Activated T-helper 17 cell treated with anti-CD3 and anti-CD28 coated beads, Interleukin-2, amount 50 U/mL, for 72 hours (primary cell): Measurements from ENCODE around the gene AMOT. TPM values are rescaled to one million over a fixed set of nuclear protein-coding genes. Genes with fewer than 3 reads are reported as not detected.

ENCODE experiments used
- ATAC-seq: fragments of 150-1000 bp; cut with Tn5 transposase; replicated peaks from 2 replicates; pipeline ENCODE4 v1.10.0; 2021; ENCODE audit warnings: mild to moderate bottlenecking, moderate library complexity
- H3K27ac Mint-ChIP-seq: one replicate; pipeline ENCODE4 v1.8.0; 2022; ENCODE audit warnings: mixed read lengths
- H3K27me3 Mint-ChIP-seq: one replicate; pipeline ENCODE4 v1.8.0; 2022; ENCODE audit warnings: mixed read lengths
- H3K36me3 Mint-ChIP-seq: one replicate; pipeline ENCODE4 v1.8.0; 2022; ENCODE audit warnings: low read depth, mild to moderate bottlenecking, mixed read lengths
- H3K4me1 Mint-ChIP-seq: one replicate; pipeline ENCODE4 v1.8.0; 2022; ENCODE audit warnings: mixed read lengths
- H3K4me3 Mint-ChIP-seq: one replicate; pipeline ENCODE4 v1.8.0; 2022; ENCODE audit warnings: mild to moderate bottlenecking, mixed read lengths
- H3K9me3 Mint-ChIP-seq: one replicate; pipeline ENCODE4 v1.8.0; 2022; ENCODE audit warnings: mixed read lengths
- total RNA-seq, 2 donors: library from RNA; stranded (reverse); gene quantifications; one replicate each; pipeline ENCODE4 v1.2.3, GENCODE V29; 2022

AMOT gene
- total RNA-seq, 2 donors from 2014 or later: 0.86 to 1.6 TPM

GRCh38 chrX:112827292-112827903 is 13.2 kb downstream of the AMOT start:
- no peaks in the 10 kb centered on the region for H3K27me3 Mint-ChIP-seq
- no peaks in the 10 kb centered on the region for H3K9me3 Mint-ChIP-seq
- no peaks in the 10 kb centered on the region for H3K36me3 Mint-ChIP-seq
- no peak overlapping the region for H3K27ac Mint-ChIP-seq
- H3K4me1 Mint-ChIP-seq: no peaks in the 10 kb centered on the region
- no peak overlapping the region for H3K4me3 Mint-ChIP-seq
- ATAC-seq: no peak

DNA sequence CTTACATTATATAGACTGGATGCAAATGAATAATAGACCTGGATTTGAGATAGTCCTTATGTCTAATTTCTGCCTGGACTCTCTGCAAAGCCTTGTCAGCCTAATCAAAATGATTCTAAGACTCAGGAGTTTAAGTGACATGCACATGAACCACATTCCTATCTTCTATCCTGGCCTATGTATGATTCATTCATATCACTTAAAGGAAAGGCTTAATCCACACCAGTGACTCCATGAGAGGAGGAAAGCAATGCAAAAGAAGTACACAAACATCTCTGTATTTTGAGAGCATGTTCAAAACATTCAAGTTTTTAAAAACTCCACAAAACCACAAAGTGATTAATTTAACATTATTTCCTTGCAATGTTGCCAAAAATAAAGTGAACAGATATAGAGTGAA is 14.6 kb downstream of the AMOT start:
- Mint-ChIP-seq H3K4me3 (no peak overlapping the region), H3K27me3 (no peaks in the 10 kb centered on the region), H3K9me3 (no peaks in the 10 kb centered on the region), H3K27ac (no peak overlapping the region), H3K36me3 (no peaks in the 10 kb centered on the region), H3K4me1 (no peaks in the 10 kb centered on the region)
- no peak for ATAC-seq

- Mint-ChIP-seq H3K4me3 (no peak overlapping the region), H3K9me3 (no peaks in the 10 kb centered on the region), H3K27ac (no peak overlapping the region), H3K4me1 (no peaks in the 10 kb centered on the region), H3K36me3 (no peaks in the 10 kb centered on the region), H3K27me3 (no peaks in the 10 kb centered on the region)
- ATAC-seq: no peak
Observed at GRCh38 chrX:112822892-112823291, 17.7 kb downstream of the AMOT start.

GRCh38 chrX:112820364-112821268 is 20.0 kb downstream of the AMOT start:
- ATAC-seq: peak; percentile 82
- no peaks in the 10 kb centered on the region for H3K4me1 Mint-ChIP-seq
- H3K27me3 Mint-ChIP-seq: no peaks in the 10 kb centered on the region
- H3K9me3 Mint-ChIP-seq: no peaks in the 10 kb centered on the region
- H3K4me3 Mint-ChIP-seq: no peak overlapping the region
- no peak overlapping the region for H3K27ac Mint-ChIP-seq
- no peaks in the 10 kb centered on the region for H3K36me3 Mint-ChIP-seq

GRCh38 chrX:112819813-112820212 is 20.8 kb downstream of the AMOT start:
- no peak for ATAC-seq
- Mint-ChIP-seq H3K4me1 (no peaks in the 10 kb centered on the region), H3K4me3 (no peak overlapping the region), H3K9me3 (no peaks in the 10 kb centered on the region), H3K27ac (no peak overlapping the region), H3K36me3 (no peaks in the 10 kb centered on the region), H3K27me3 (no peaks in the 10 kb centered on the region)

- no peaks in the 10 kb centered on the region for H3K4me1 Mint-ChIP-seq
- H3K9me3 Mint-ChIP-seq: no peaks in the 10 kb centered on the region
- no peak for ATAC-seq
- H3K4me3 Mint-ChIP-seq: no peak overlapping the region
- H3K36me3 Mint-ChIP-seq: no peaks in the 10 kb centered on the region
- no peaks in the 10 kb centered on the region for H3K27me3 Mint-ChIP-seq
- no peak overlapping the region for H3K27ac Mint-ChIP-seq
Observed at GRCh38 chrX:112819008-112819640, 21.5 kb downstream of the AMOT start.

- no peak overlapping the region for H3K4me3 Mint-ChIP-seq
- H3K4me1 Mint-ChIP-seq: no peaks in the 10 kb centered on the region
- H3K9me3 Mint-ChIP-seq: no peaks in the 10 kb centered on the region
- ATAC-seq: no peak
- no peaks in the 10 kb centered on the region for H3K27me3 Mint-ChIP-seq
- H3K27ac Mint-ChIP-seq: no peak overlapping the region
- no peaks in the 10 kb centered on the region for H3K36me3 Mint-ChIP-seq
Observed at GRCh38 chrX:112818114-112819007, 22.3 kb downstream of the AMOT start.

- no peaks in the 10 kb centered on the region for H3K9me3 Mint-ChIP-seq
- no peak overlapping the region for H3K27ac Mint-ChIP-seq
- no peak for ATAC-seq
- H3K4me3 Mint-ChIP-seq: no peak overlapping the region
- H3K27me3 Mint-ChIP-seq: no peaks in the 10 kb centered on the region
- no peaks in the 10 kb centered on the region for H3K36me3 Mint-ChIP-seq
- no peaks in the 10 kb centered on the region for H3K4me1 Mint-ChIP-seq
Observed at GRCh38 chrX:112816908-112817307, 23.7 kb downstream of the AMOT start.

- no peaks in the 10 kb centered on the region for H3K9me3 Mint-ChIP-seq
- no peak for ATAC-seq
- H3K27me3 Mint-ChIP-seq: no peaks in the 10 kb centered on the region
- no peaks in the 10 kb centered on the region for H3K4me1 Mint-ChIP-seq
- no peak overlapping the region for H3K4me3 Mint-ChIP-seq
- H3K36me3 Mint-ChIP-seq: no peaks in the 10 kb centered on the region
- H3K27ac Mint-ChIP-seq: no peak overlapping the region
Observed at GRCh38 chrX:112814496-112814895, 26.1 kb downstream of the AMOT start.

- Mint-ChIP-seq H3K27ac (no peak overlapping the region), H3K4me3 (no peak overlapping the region), H3K36me3 (no peaks in the 10 kb centered on the region), H3K27me3 (no peaks in the 10 kb centered on the region), H3K4me1 (no peaks in the 10 kb centered on the region), H3K9me3 (no peaks in the 10 kb centered on the region)
- no peak for ATAC-seq
Observed at GRCh38 chrX:112812741-112813140, 27.9 kb downstream of the AMOT start.

- H3K4me3 Mint-ChIP-seq: no peak overlapping the region
- no peak overlapping the region for H3K27ac Mint-ChIP-seq
- H3K9me3 Mint-ChIP-seq: no peaks in the 10 kb centered on the region
- H3K27me3 Mint-ChIP-seq: no peaks in the 10 kb centered on the region
- no peaks in the 10 kb centered on the region for H3K4me1 Mint-ChIP-seq
- H3K36me3 Mint-ChIP-seq: no peaks in the 10 kb centered on the region
- no peak for ATAC-seq
Observed at GRCh38 chrX:112808651-112809195, 31.9 kb downstream of the AMOT start.

- no peak overlapping the region for H3K27ac Mint-ChIP-seq
- H3K27me3 Mint-ChIP-seq: no peaks in the 10 kb centered on the region
- H3K4me3 Mint-ChIP-seq: no peak overlapping the region
- H3K36me3 Mint-ChIP-seq: no peaks in the 10 kb centered on the region
- ATAC-seq: no peak
- H3K9me3 Mint-ChIP-seq: no peaks in the 10 kb centered on the region
- H3K4me1 Mint-ChIP-seq: no peaks in the 10 kb centered on the region
Observed at GRCh38 chrX:112808007-112808406, 32.6 kb downstream of the AMOT start.

DNA sequence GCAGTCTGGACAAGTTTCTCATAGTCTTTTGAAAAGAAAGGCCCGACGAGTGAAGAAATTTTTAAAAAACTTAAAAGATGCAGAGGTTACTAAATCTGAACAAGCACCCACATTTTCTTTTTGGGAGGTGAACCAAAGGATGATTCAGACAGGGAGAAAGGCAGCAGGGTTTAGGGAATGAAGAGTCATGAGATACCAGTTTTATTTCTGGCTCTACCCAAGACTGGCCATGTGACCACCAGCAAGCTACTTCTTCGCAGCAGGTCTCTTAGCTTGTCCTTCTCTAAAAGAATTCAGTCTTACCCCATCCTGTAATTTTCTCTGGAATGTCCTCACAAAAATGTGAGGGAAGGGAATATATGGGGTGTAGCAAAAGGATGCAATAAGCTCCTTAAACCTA is 37.6 kb downstream of the AMOT start:
- Mint-ChIP-seq H3K27me3 (no peaks in the 10 kb centered on the region), H3K4me3 (no peak overlapping the region), H3K27ac (no peak overlapping the region), H3K36me3 (peaks cover 5% of the 10 kb centered on the region), H3K4me1 (no peaks in the 10 kb centered on the region), H3K9me3 (no peaks in the 10 kb centered on the region)
- ATAC-seq: no peak

- no peak overlapping the region for H3K4me3 Mint-ChIP-seq
- H3K4me1 Mint-ChIP-seq: no peaks in the 10 kb centered on the region
- no peaks in the 10 kb centered on the region for H3K27me3 Mint-ChIP-seq
- no peak overlapping the region for H3K27ac Mint-ChIP-seq
- no peak for ATAC-seq
- H3K9me3 Mint-ChIP-seq: no peaks in the 10 kb centered on the region
- H3K36me3 Mint-ChIP-seq: peaks cover 5% of the 10 kb centered on the region
Observed at GRCh38 chrX:112802541-112802940, 38.1 kb downstream of the AMOT start.
